HG03457 (cell line): Measurements from ENCODE around the gene RNASE7.
"Not testable (repeated sequence)": the region's sequence is repeated elsewhere in the genome, so short reads cannot be mapped to it uniquely, and the experiment has no call there.

ENCODE experiments used
- ATAC-seq: cut with Tn5 transposase; IDR thresholded peaks from one replicate; pipeline ENCODE4 v1.9.1; 2021; ENCODE audit warnings: moderate number of reproducible peaks; ENCODE audit not compliant: unreplicated experiment

Gene RNASE7

GRCh38 chr14:21041676-21042433 lies at the start of gene RNASE7:
Gene RNASE7 (plus strand): TSS chr14:21042362. CDS start chr14:21042993, 631 bp downstream.
- ATAC-seq = no peak

DNA sequence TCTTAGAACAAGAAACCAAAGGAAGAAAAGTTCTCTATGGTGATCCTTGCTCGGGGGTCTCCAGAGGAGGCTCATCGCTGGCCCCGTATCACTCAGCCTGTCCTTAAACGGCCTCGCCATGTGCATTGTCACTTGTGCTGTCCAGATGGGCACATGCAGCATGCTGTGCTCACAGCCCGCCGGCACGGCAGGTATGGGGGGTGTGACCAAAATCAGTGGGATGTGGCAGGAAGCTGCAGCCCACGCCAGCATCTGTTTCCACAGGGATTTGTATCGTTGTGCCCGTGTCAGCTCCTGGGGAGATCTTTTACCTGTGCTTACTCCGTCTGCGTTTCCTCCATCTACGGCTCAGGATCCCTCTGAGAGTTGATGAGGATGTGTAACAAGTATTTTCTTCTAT lies 45.6 kb upstream of the RNASE7 start:
- no peak for ATAC-seq

DNA sequence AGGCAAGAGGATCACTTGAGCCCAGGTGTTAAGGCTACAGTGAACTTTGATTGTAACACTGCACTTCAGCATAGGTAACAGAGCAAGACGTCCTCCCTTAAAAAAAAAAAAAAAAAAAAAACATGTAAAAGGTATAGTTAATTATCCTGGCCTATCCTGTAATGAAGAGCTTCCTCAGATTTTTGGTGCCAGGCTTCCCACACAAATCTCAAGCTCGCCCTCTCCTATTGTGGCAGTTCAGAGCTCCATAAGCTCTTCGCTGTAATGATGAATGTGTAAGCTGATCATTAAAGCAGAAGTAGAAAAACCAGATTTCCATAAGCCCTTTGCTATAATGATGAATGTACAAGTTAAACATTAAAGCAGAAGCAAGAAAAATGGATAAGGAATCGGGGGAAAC lies 45.0 kb upstream of the RNASE7 start:
- ATAC-seq = no peak

GRCh38 chr14:20997564-20997963 lies 44.6 kb upstream of the RNASE7 start:
- ATAC-seq = no peak

- ATAC-seq = no peak
Measured at GRCh38 chr14:20998139-20998538, 44.0 kb upstream of the RNASE7 start.

- no peak for ATAC-seq
Measured at GRCh38 chr14:20998674-20999366, 43.3 kb upstream of the RNASE7 start, which contains the start of gene SLC39A2. Gene SLC39A2 (plus strand): TSS chr14:20999293. CDS start chr14:20999447, 154 bp downstream.

DNA sequence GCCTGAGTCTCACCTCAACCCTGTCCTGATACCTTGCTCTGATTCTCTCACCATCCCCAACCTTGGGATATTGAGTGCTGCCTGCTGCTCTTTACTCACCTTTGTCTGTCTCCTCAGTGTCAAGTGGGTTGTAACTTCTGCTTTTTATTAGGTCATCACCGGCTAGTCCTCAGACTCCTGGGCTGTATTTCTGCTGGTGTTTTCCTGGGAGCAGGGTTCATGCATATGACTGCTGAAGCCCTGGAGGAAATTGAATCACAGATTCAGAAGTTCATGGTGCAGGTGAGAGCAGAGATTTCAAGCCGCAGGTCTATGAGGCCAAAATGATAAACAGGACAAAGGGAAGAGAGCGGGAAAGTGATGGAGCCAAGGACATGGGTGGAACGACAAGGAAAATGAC lies 42.6 kb upstream of the RNASE7 start:
- no peak for ATAC-seq

DNA sequence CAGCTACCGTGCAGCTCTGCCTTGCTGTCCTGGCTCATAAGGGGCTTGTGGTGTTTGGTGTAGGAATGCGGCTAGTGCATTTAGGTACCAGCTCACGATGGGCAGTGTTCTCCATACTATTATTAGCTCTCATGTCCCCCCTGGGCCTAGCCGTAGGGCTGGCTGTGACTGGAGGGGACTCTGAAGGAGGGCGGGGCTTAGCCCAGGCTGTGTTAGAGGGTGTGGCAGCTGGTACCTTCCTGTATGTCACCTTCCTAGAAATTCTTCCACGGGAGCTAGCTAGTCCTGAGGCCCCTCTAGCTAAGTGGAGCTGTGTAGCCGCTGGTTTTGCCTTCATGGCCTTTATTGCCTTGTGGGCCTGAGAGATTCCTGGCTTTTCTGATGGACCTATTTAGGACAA lies 40.9 kb upstream of the RNASE7 start:
- no peak for ATAC-seq

GRCh38 chr14:21003788-21004346 lies 38.3 kb upstream of the RNASE7 start:
- no peak for ATAC-seq

DNA sequence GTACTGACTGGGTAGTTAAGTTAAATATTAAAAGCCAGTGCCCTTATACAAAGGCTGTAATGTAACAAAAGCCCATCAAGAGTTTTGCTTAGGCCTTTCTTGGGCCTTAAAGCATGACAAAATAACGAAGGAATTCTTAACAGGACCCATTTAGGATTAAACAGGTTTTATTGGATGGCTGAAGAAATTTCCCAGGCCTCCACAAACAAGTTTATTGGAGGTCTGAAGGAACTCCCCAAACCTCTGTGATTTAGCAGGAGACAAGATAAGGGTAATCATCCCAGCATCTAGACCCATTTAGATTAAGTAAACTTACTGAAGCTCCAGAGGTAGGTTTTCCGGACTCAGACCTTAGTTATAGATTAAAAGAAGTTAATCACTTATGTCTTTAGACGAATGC lies 32.4 kb upstream of the RNASE7 start:
- not testable (repeated sequence) for ATAC-seq

- no peak for ATAC-seq
Measured at GRCh38 chr14:21011136-21011535, 31.0 kb upstream of the RNASE7 start.

DNA sequence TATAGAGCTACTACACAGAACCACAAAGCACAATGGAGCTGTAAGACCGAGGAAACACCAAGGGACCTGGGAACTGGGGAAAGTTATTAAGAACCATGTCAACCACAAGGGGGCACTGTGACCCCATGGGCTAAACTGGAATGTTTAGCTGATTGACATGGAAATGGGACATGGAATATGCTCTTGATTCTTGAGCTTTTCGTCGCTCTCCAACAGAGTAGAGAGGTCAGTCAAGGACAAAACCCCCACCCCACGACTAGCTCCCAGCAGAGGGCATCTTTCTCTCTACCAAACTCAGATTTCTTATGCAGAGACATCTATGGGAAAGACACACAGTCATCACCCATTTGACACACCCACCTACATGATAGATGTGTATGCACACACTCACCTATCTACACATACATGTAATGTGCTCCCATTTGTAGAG lies 27.4 kb upstream of the RNASE7 start:
- ATAC-seq = no peak

GRCh38 chr14:21015312-21015711 lies 26.9 kb upstream of the RNASE7 start:
- no peak for ATAC-seq

- no peak for ATAC-seq
Measured at GRCh38 chr14:21016413-21017190, 25.6 kb upstream of the RNASE7 start.

DNA sequence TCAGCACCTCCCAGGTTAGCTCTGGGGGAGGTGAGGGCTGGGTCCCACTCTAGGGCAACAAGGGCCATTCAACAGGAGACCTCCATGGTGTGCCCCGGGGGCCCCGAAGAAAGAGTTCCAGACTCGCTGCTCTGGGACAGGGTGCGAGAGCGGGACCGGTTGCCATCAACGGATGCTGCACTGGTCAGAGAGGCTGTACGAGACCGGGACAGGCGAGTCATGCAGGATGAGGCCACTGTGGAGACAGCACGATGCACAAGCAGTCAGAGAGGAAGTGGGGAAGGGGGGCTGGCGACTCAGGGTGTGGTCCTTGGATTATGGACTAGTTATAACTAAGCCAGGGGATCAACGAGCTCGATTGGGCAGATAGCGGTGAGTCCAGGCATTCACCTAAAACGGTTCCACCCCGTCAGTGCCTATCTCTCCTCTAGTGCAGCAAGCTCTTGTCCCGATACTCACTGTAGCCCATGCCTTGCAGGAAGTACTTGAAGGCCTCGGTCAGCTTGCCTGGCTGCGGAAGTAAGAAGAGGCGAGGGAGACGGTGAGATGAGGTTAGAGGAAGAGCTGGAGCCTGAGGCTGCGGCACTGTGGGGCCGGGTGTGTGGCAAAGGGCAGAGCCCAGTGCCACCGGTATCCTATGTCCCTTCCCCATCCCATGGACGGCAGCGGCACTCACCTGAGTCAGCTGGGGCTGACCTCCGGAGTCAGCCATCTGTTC lies 24.5 kb upstream of the RNASE7 start:
- no peak for ATAC-seq

GRCh38 chr14:21018286-21018685 lies 23.9 kb upstream of the RNASE7 start:
- ATAC-seq = no peak

GRCh38 chr14:21018781-21019180 lies 23.4 kb upstream of the RNASE7 start:
- no peak for ATAC-seq

DNA sequence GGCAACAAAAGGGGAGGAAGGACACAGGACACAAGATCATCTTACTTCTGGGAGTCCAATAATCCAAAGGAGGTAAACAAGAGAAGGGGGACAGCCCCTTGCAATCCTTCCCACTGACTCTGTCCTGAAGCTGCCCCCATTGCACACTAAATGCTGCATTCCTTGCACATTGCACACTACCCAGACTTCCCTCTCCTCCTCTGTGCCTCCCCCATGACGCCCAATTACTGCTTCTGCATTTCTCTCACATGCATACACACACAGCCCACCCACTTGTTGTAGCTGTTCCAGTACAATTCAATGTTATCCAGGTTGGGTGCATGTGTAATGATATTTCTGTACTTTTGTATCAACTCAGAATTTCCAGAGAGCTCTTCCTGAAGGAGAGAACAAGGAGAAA lies 22.8 kb upstream of the RNASE7 start:
- ATAC-seq = no peak

DNA sequence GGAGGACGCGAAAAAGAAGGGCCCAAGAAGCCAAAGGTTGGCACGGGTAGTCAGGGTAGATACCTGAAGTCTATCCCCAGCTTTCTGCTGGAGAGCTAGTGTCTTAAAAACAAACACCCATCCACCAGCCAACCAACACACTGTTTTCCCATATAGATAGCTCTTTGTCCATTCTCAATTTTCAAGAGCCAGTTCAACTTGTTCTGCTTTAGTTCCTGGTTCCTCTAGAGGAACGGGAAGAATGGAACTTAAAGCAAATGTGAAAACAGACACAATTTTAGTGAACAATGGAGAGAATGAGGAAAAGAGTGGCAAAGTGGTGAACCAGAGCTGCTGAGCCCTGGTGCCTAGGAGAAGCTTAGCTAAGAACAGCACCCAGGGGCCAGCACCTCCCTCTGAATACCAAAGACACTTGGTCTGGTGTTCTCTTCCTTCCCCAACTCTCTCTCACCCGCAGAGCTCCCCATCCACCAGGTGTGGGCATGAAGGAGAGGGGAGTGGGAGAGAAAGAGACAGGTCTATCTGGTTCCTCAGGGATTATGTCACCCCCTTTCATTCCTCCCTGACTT lies 21.1 kb upstream of the RNASE7 start:
- no peak for ATAC-seq

DNA sequence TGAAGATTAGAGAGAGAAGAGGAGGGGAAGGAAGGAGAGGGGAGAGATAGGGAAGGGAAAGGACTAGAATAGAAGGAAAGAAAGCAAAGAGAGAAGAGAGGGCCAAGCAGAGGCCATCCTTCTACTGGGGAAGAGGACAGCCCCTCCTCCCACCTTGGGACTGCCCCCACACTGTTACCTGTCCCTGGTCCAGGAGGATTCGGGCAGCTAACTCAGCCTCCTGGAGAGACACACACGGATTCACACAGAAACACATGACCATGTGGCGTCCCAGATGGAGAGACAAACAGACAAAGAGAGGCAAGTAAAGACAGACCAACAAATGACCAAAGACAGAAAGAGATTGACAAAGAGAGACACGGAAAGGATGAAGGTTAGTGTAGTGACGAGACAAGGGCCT lies 19.5 kb upstream of the RNASE7 start:
- no peak for ATAC-seq
